Upper lobe of right lung (tissue), 1 donor: ENCODE measurements around the gene MUCL1. TPM values are rescaled to one million over a fixed set of nuclear protein-coding genes. Genes with fewer than 3 reads are reported as not detected.

Experiments used
- ATAC-seq: fragments of 200-7000 bp; cut with Tn5 transposase; one replicate; pipeline ENCODE4 v1.9.1; 2020; ENCODE audit warnings: mild to moderate bottlenecking, moderate library complexity
- DNase-seq: peaks from one replicate; pipeline ENCODE4 v3.0.0-alpha.2; 2020
- H3K27ac ChIP-seq: fragments of 200-600 bp; one replicate; pipeline ENCODE4 v1.8.0; 2022
- H3K27me3 ChIP-seq: fragments of 200-600 bp; one replicate; pipeline ENCODE4 v1.8.0; 2022; ENCODE audit warnings: mild to moderate bottlenecking
- H3K36me3 ChIP-seq: fragments of 200-600 bp; one replicate; pipeline ENCODE4 v1.8.0; 2022
- H3K4me1 ChIP-seq: fragments of 200-600 bp; one replicate; pipeline ENCODE4 v1.8.0; 2022
- H3K4me3 ChIP-seq: fragments of 200-600 bp; one replicate; pipeline ENCODE4 v1.8.0; 2022; ENCODE audit warnings: mild to moderate bottlenecking
- H3K9me3 ChIP-seq: fragments of 200-600 bp; one replicate; pipeline ENCODE4 v1.8.0; 2022
- intact Hi-C: fragments of 100-400 bp; cut with DNase I; formaldehyde crosslinking; loops from one replicate; pipeline ENCODE4 v1.11.0; 2022
- total RNA-seq: library from RNA; stranded (reverse); fragmentation: NEBNext Ultra II Directional; extraction: Animal tissue kit (Norgen Biotek cat#: 25700); gene quantifications from one replicate; pipeline ENCODE4 v1.2.1, GENCODE V29; 2021
- TF ChIP-seq, protein P1 (sequence below): fragments of 200-600 bp; IDR thresholded peaks from one replicate; pipeline ENCODE4 v1.8.0; 2022; ENCODE audit warnings: antibody characterized with exemption
- donor health status: DM: no; HTN: yes; CAD: no; lungs with severe emphysema.

MUCL1 gene
- total RNA-seq, 1 donor from 2014 or later = not detected

DNA sequence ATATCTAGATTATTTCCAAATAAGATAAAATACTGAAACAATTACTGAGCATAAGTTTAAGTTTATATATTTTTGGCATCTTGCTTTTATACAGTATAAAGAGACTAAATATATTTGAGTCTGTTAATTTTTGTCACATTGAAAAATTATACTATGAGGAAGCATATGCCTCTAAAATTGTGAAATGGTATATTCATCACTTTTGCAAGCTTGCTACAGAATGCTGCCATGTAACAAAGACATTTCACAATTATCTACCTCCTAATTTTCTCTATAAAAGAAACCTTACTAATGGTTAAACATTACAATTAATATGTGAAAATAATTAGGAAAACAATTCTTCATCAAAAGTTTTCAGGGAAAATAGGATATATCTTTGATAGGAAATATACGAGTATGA is 22.7 kb upstream of the MUCL1 start:
- Histone ChIP-seq H3K9me3 (no peaks in the 10 kb centered on the region), H3K4me1 (no peaks in the 10 kb centered on the region), H3K27ac (no peak overlapping the region), H3K36me3 (no peaks in the 10 kb centered on the region), H3K4me3 (no peak overlapping the region), H3K27me3 (no peaks in the 10 kb centered on the region)
- ATAC-seq (no peak), DNase-seq (no peak)
- intact Hi-C loops = no loop called here
- TF ChIP-seq, protein P1, sequence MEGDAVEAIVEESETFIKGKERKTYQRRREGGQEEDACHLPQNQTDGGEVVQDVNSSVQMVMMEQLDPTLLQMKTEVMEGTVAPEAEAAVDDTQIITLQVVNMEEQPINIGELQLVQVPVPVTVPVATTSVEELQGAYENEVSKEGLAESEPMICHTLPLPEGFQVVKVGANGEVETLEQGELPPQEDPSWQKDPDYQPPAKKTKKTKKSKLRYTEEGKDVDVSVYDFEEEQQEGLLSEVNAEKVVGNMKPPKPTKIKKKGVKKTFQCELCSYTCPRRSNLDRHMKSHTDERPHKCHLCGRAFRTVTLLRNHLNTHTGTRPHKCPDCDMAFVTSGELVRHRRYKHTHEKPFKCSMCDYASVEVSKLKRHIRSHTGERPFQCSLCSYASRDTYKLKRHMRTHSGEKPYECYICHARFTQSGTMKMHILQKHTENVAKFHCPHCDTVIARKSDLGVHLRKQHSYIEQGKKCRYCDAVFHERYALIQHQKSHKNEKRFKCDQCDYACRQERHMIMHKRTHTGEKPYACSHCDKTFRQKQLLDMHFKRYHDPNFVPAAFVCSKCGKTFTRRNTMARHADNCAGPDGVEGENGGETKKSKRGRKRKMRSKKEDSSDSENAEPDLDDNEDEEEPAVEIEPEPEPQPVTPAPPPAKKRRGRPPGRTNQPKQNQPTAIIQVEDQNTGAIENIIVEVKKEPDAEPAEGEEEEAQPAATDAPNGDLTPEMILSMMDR = no peak

DNA sequence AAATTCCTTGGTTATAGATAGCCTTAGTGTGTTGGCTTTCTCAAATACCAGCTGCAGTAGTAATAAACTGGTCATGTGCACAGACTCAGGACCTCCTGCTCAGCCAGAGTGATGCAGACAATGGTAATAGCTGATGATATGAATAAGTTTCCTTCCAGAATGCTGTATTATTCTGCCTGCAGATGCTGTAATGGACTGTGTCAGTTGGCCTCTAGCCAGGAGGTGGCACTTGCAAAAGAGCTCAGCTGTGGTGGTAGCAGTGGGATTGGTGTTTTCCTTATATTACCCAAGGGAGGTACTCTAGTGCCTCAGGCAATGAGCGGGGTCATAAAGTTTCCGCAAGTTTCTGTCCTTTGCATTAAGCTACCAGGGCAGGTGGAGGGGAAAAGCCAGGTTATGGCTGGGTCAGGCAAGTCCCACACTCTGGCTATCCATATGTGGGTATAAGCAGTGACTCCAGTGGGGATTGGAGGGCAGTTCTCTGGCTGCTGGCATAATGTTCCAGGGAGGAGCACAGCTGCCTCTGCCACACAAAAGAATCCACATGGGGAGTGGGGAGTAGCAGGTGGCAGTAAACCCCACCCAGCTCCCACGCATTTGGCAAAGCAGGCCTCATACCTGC is 14.0 kb upstream of the MUCL1 start:
- ATAC-seq (no peak), DNase-seq (no peak)
- H3K4me3 ChIP-seq = no peak overlapping the region
- H3K4me1 ChIP-seq = no peaks in the 10 kb centered on the region
- no peak overlapping the region for H3K27ac ChIP-seq
- H3K36me3 ChIP-seq = no peaks in the 10 kb centered on the region
- no peaks in the 10 kb centered on the region for H3K27me3 ChIP-seq
- TF ChIP-seq, protein P1 = no peak
- intact Hi-C loops = no loop called here
- H3K9me3 ChIP-seq = no peaks in the 10 kb centered on the region

GRCh38 chr12:54857406-54857805 is 3.1 kb downstream of the MUCL1 start:
- H3K4me3 ChIP-seq = no peak overlapping the region
- DNase-seq (no peak), ATAC-seq (no peak)
- H3K4me1 ChIP-seq = no peaks in the 10 kb centered on the region
- H3K27me3 ChIP-seq = no peaks in the 10 kb centered on the region
- TF ChIP-seq, protein P1 = no peak
- no peak overlapping the region for H3K27ac ChIP-seq
- intact Hi-C loops = no loop called here
- H3K9me3 ChIP-seq = no peaks in the 10 kb centered on the region
- no peaks in the 10 kb centered on the region for H3K36me3 ChIP-seq

- intact Hi-C loops = no loop called here
- H3K27me3 ChIP-seq = no peaks in the 10 kb centered on the region
- no peaks in the 10 kb centered on the region for H3K9me3 ChIP-seq
- TF ChIP-seq, protein P1 = no peak
- no peak for ATAC-seq
- H3K4me1 ChIP-seq = no peaks in the 10 kb centered on the region
- no peak overlapping the region for H3K27ac ChIP-seq
- no peak overlapping the region for H3K4me3 ChIP-seq
- DNase-seq = no peak
- H3K36me3 ChIP-seq = no peaks in the 10 kb centered on the region
Measured at GRCh38 chr12:54858562-54858961, 4.2 kb downstream of the MUCL1 start.

GRCh38 chr12:54859502-54859901 is 5.2 kb downstream of the MUCL1 start:
- no peak overlapping the region for H3K4me3 ChIP-seq
- intact Hi-C loops = no loop called here
- H3K27me3 ChIP-seq = no peaks in the 10 kb centered on the region
- no peaks in the 10 kb centered on the region for H3K9me3 ChIP-seq
- H3K36me3 ChIP-seq = no peaks in the 10 kb centered on the region
- TF ChIP-seq, protein P1 = no peak
- H3K27ac ChIP-seq = no peak overlapping the region
- DNase-seq (no peak), ATAC-seq (no peak)
- no peaks in the 10 kb centered on the region for H3K4me1 ChIP-seq

DNA sequence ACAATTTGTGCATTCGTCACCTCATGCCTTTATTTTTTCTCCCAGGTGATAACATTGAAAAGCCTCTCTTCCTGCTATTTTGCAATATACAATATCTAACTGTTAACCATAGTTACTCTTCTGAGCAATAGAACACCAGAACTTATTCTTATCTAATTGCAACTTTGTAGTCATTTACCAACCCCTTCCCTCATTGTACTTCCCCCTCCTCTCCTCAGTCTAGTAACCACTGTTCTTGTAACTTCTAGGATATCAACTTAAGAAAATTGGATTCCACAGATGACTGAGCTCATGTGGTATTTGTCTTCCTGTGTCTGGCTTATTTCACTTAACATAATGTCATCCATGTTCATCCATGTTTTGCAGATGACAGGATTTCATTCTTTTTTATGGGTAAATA is 7.6 kb downstream of the MUCL1 start:
- intact Hi-C loops = no loop called here
- Histone ChIP-seq H3K27ac (no peak overlapping the region), H3K27me3 (no peaks in the 10 kb centered on the region), H3K4me1 (no peaks in the 10 kb centered on the region), H3K4me3 (no peak overlapping the region), H3K9me3 (no peaks in the 10 kb centered on the region), H3K36me3 (no peaks in the 10 kb centered on the region)
- ATAC-seq = no peak
- DNase-seq = no peak
- TF ChIP-seq, protein P1 = no peak
